HG03457 (cell line): ENCODE data around the gene EHD4.

Experiments
- ATAC-seq: cut with Tn5 transposase; IDR thresholded peaks from one replicate; pipeline ENCODE4 v1.9.1; 2021; ENCODE audit warnings: moderate number of reproducible peaks; ENCODE audit not compliant: unreplicated experiment

The EHD4 gene

GRCh38 chr15:41899854-41900442, 72.4 kb downstream of the EHD4 start:
- ATAC-seq: no peak

GRCh38 chr15:41897363-41897799, 75.0 kb downstream of the EHD4 start:
- ATAC-seq: no peak

- ATAC-seq: no peak
These were observed 75.8 kb downstream of the EHD4 start for GRCh38 chr15:41896566-41896965.

GRCh38 chr15:41895957-41896356, 76.4 kb downstream of the EHD4 start:
- no peak for ATAC-seq

- ATAC-seq: no peak
These were observed 76.9 kb downstream of the EHD4 start for GRCh38 chr15:41895491-41895890.

- peak; percentile 68 for ATAC-seq
These were observed 77.4 kb downstream of the EHD4 start for GRCh38 chr15:41894791-41895463.

- no peak for ATAC-seq
These were observed 78.0 kb downstream of the EHD4 start for GRCh38 chr15:41894251-41894790.

- no peak for ATAC-seq
These were observed 78.7 kb downstream of the EHD4 start, which contains the start of gene SPTBN5 for GRCh38 chr15:41893422-41894250. Gene SPTBN5 (minus strand): TSS chr15:41894053. CDS start chr15:41893497, 556 bp downstream.

- ATAC-seq: no peak
These were observed 79.5 kb downstream of the EHD4 start for GRCh38 chr15:41892621-41893421.

- ATAC-seq: no peak
These were observed 80.4 kb downstream of the EHD4 start for GRCh38 chr15:41891946-41892345.

- ATAC-seq: no peak
These were observed 81.1 kb downstream of the EHD4 start for GRCh38 chr15:41891226-41891625.

GRCh38 chr15:41890050-41890690, 82.2 kb downstream of the EHD4 start:
- no peak for ATAC-seq

GRCh38 chr15:41888662-41889253, 83.6 kb downstream of the EHD4 start:
- no peak for ATAC-seq

- no peak for ATAC-seq
These were observed 84.5 kb downstream of the EHD4 start for GRCh38 chr15:41887893-41888292.

GRCh38 chr15:41887161-41887560, 85.2 kb downstream of the EHD4 start:
- no peak for ATAC-seq

GRCh38 chr15:41886741-41887140, 85.6 kb downstream of the EHD4 start:
- no peak for ATAC-seq

- ATAC-seq: no peak
These were observed 86.5 kb downstream of the EHD4 start for GRCh38 chr15:41885841-41886240.

- no peak for ATAC-seq
These were observed 87.0 kb downstream of the EHD4 start for GRCh38 chr15:41885321-41885720.

- ATAC-seq: no peak
These were observed 87.9 kb downstream of the EHD4 start for GRCh38 chr15:41884458-41884857.

- ATAC-seq: no peak
These were observed 88.9 kb downstream of the EHD4 start for GRCh38 chr15:41883484-41883825.
